ENCODE results near the gene ADORA2B.

The ADORA2B gene

GRCh38 chr17:16005636-16006035, 60.7 kb downstream of the ADORA2B start:
- peaks cover 62% of the 10 kb centered on the region; the same call in 1 of the 2 replicates for H3K36me3 ChIP-seq (ENCODE audit: insufficient read depth, low read length)

GRCh38 chr17:16007439-16007838, 62.5 kb downstream of the ADORA2B start:
- Histone ChIP-seq H3K36me3 (ENCODE audit: insufficient read depth, low read length) (peaks cover 62% of the 10 kb centered on the region; the same call in 1 of the 2 replicates), H3K4me2 (ENCODE audit: low read depth, low read length, poor library complexity, severe bottlenecking) (peak overlapping the region; percentile 17), H4K20me1 (ENCODE audit: insufficient read depth, low read length, poor library complexity, severe bottlenecking) (peaks cover 4% of the 10 kb centered on the region), H3K27me3 (ENCODE audit: insufficient read depth, low read length, poor library complexity, severe bottlenecking) (no peaks in the 10 kb centered on the region), H3F3A (ENCODE audit: low read depth) (no peaks in the 10 kb centered on the region), H3K9me2 (replicated peaks; ENCODE audit: low read depth, low read length) (no peaks in the 10 kb centered on the region), H3K4me3 (ENCODE audit: low read length, poor library complexity, severe bottlenecking) (no peak overlapping the region), H3K9me3 (ENCODE audit: insufficient read depth, low read depth, low read length) (no peaks in the 10 kb centered on the region), H3K4me1 (ENCODE audit: insufficient read depth, low read length, poor library complexity, severe bottlenecking) (peaks cover 31% of the 10 kb centered on the region), H3K9ac (ENCODE audit: low read depth, low read length, poor library complexity, severe bottlenecking) (no peak overlapping the region), H3K79me2 (ENCODE audit: insufficient read depth, low read length) (peaks cover 20% of the 10 kb centered on the region), H2AFZ (ENCODE audit: low read length) (no peak overlapping the region)
- TF ChIP-seq EZH2phosphoT487 (IDR thresholded peaks at IDR 0.05; ENCODE audit: borderline replicate concordance) (no peak), CTCF (conservative IDR thresholded peaks at IDR 0.05; ENCODE audit: low read length) (no peak)

More at GRCh38 chr17:16005636-16006035, 60.7 kb downstream of the ADORA2B start:
- Histone ChIP-seq H3K79me2 (ENCODE audit: insufficient read depth, low read length) (peaks cover 25% of the 10 kb centered on the region), H3K9me3 (ENCODE audit: insufficient read depth, low read depth, low read length) (no peaks in the 10 kb centered on the region), H3K9ac (ENCODE audit: low read depth, low read length, poor library complexity, severe bottlenecking) (no peak overlapping the region), H3K9me2 (replicated peaks; ENCODE audit: low read depth, low read length) (no peaks in the 10 kb centered on the region), H3F3A (ENCODE audit: low read depth) (no peaks in the 10 kb centered on the region), H2AFZ (ENCODE audit: low read length) (no peak overlapping the region), H3K4me3 (ENCODE audit: low read length, poor library complexity, severe bottlenecking) (no peak overlapping the region), H4K20me1 (ENCODE audit: insufficient read depth, low read length, poor library complexity, severe bottlenecking) (peaks cover 9% of the 10 kb centered on the region), H3K4me2 (ENCODE audit: low read depth, low read length, poor library complexity, severe bottlenecking) (no peak overlapping the region), H3K27me3 (ENCODE audit: insufficient read depth, low read length, poor library complexity, severe bottlenecking) (no peaks in the 10 kb centered on the region), H3K4me1 (ENCODE audit: insufficient read depth, low read length, poor library complexity, severe bottlenecking) (peaks cover 38% of the 10 kb centered on the region)
- TF ChIP-seq EZH2phosphoT487 (IDR thresholded peaks at IDR 0.05; ENCODE audit: borderline replicate concordance) (no peak), CTCF (conservative IDR thresholded peaks at IDR 0.05; ENCODE audit: low read length) (no peak)

GRCh38 chr17:16013943-16014407, 69.0 kb downstream of the ADORA2B start:
- Histone ChIP-seq H3K9ac (ENCODE audit: low read depth, low read length, poor library complexity, severe bottlenecking) (no peak overlapping the region), H3K9me3 (ENCODE audit: insufficient read depth, low read depth, low read length) (no peaks in the 10 kb centered on the region), H3K9me2 (replicated peaks; ENCODE audit: low read depth, low read length) (no peaks in the 10 kb centered on the region), H3K4me1 (ENCODE audit: insufficient read depth, low read length, poor library complexity, severe bottlenecking) (peaks cover 12% of the 10 kb centered on the region), H3K79me2 (ENCODE audit: insufficient read depth, low read length) (peaks cover 25% of the 10 kb centered on the region; the same call in 1 of the 2 replicates), H3K36me3 (ENCODE audit: insufficient read depth, low read length) (peaks cover 33% of the 10 kb centered on the region), H3K4me3 (ENCODE audit: low read length, poor library complexity, severe bottlenecking) (no peak overlapping the region), H2AFZ (ENCODE audit: low read length) (no peak overlapping the region), H3K27me3 (ENCODE audit: insufficient read depth, low read length, poor library complexity, severe bottlenecking) (no peaks in the 10 kb centered on the region), H4K20me1 (ENCODE audit: insufficient read depth, low read length, poor library complexity, severe bottlenecking) (peaks cover 27% of the 10 kb centered on the region), H3K4me2 (ENCODE audit: low read depth, low read length, poor library complexity, severe bottlenecking) (no peak overlapping the region), H3F3A (ENCODE audit: low read depth) (no peaks in the 10 kb centered on the region)
- no peak for TF ChIP-seq CTCF (conservative IDR thresholded peaks at IDR 0.05; ENCODE audit: low read length)
- no peak for TF ChIP-seq EZH2phosphoT487 (IDR thresholded peaks at IDR 0.05; ENCODE audit: borderline replicate concordance)

Measured in Loucy (cell line).